HG03095 (cell line): ENCODE results near the gene RGS7.
"Not testable (repeated sequence)": the region's sequence is repeated elsewhere in the genome, so short reads cannot be mapped to it uniquely, and the experiment has no call there.

ENCODE experiments used
- ATAC-seq: cut with Tn5 transposase; IDR thresholded peaks from one replicate; pipeline ENCODE4 v1.9.1; 2021; ENCODE audit warnings: moderate library complexity; ENCODE audit not compliant: unreplicated experiment

RGS7 gene

GRCh38 chr1:240803151-240803550 is 553.9 kb downstream of the RGS7 start:
- no peak for ATAC-seq

- no peak for ATAC-seq
Observed at GRCh38 chr1:240802271-240802670, 554.7 kb downstream of the RGS7 start.

- ATAC-seq: no peak
Observed at GRCh38 chr1:240801442-240801841, 555.6 kb downstream of the RGS7 start.

GRCh38 chr1:240800291-240800690 is 556.7 kb downstream of the RGS7 start:
- ATAC-seq: no peak

- no peak for ATAC-seq
Observed at GRCh38 chr1:240797050-240797449, 560.0 kb downstream of the RGS7 start.

GRCh38 chr1:240794046-240794843 is 562.8 kb downstream of the RGS7 start:
- ATAC-seq: peak; percentile 80

- no peak for ATAC-seq
Observed at GRCh38 chr1:240792915-240793529, 564.0 kb downstream of the RGS7 start.

GRCh38 chr1:240790856-240791255 is 566.1 kb downstream of the RGS7 start:
- ATAC-seq: no peak

GRCh38 chr1:240786880-240787279 is 570.1 kb downstream of the RGS7 start:
- ATAC-seq: no peak

GRCh38 chr1:240784776-240785175 is 572.2 kb downstream of the RGS7 start:
- no peak for ATAC-seq

- ATAC-seq: not testable (repeated sequence)
Observed at GRCh38 chr1:240783728-240784137, 573.3 kb downstream of the RGS7 start.

GRCh38 chr1:240776237-240776636 is 580.8 kb downstream of the RGS7 start:
- ATAC-seq: no peak

- no peak for ATAC-seq
Observed at GRCh38 chr1:240772131-240772530, 584.9 kb downstream of the RGS7 start.

GRCh38 chr1:240771450-240771849 is 585.6 kb downstream of the RGS7 start:
- ATAC-seq: no peak

- ATAC-seq: no peak
Observed at GRCh38 chr1:240768979-240769378, 588.0 kb downstream of the RGS7 start.

GRCh38 chr1:240766831-240767230 is 590.2 kb downstream of the RGS7 start:
- no peak for ATAC-seq

GRCh38 chr1:240765732-240766363 is 591.2 kb downstream of the RGS7 start:
- no peak for ATAC-seq

- no peak for ATAC-seq
Observed at GRCh38 chr1:240763771-240764170, 593.2 kb downstream of the RGS7 start.

GRCh38 chr1:240763095-240763494 is 593.9 kb downstream of the RGS7 start:
- not testable (repeated sequence) for ATAC-seq

- not testable (repeated sequence) for ATAC-seq
Observed at GRCh38 chr1:240762471-240762987, 594.5 kb downstream of the RGS7 start.

- ATAC-seq: not testable (repeated sequence)
Observed at GRCh38 chr1:240758777-240759176, 598.2 kb downstream of the RGS7 start.

GRCh38 chr1:240758296-240758695 is 598.7 kb downstream of the RGS7 start:
- ATAC-seq: no peak
